HG03439 (cell line): ENCODE data around the gene PPOX.

Experiments used
- ATAC-seq: cut with Tn5 transposase; IDR thresholded peaks from one replicate; pipeline ENCODE4 v1.9.1; 2021; ENCODE audit warnings: mild to moderate bottlenecking, moderate library complexity; ENCODE audit not compliant: unreplicated experiment

The PPOX gene

DNA sequence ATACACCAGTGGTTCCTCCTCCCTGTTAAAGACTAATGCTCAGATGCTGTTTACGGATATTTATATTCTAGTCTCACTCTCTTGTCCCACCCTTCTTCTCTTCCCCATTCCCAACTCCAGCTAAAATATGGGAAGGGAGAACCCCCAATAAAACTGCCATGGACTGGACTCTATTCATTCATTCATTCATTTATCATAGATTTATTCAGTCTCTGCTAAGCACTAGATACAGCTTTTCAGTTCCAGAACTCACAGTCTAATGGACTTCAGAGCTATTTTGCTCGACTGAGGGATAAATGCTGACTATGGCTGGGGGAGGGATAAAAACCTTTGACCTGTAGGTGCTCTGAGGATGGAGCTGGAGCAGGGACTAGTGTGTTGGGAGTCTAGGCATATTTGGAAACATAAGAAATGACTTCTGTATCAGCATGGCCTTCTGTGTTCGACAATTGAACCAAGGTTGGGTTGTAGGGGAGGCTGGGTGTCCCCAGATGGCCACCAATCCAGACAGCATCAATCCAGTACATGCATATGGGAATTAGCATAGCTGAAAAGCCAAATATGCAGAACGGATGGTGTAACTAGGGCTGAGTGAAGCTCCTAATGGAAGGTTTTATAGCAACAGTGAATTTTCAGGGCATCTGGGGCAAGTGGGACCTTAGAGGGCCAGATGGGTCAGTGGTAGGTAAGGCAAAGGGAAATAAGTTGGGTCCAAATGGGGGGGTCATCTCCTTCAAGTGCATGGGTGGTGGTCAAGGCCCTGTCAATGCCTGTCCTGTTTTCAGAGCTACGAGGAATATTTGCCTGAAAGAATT is 53.1 kb downstream of the PPOX start:
- no peak for ATAC-seq

- no peak for ATAC-seq
Measured at GRCh38 chr1:161220002-161220401, 53.8 kb downstream of the PPOX start.
